Measurements from ENCODE around the gene LRRC4B.
"Not testable (repeated sequence)": the region's sequence is repeated elsewhere in the genome, so short reads cannot be mapped to it uniquely, and the experiment has no call there.

Gene LRRC4B

GRCh38 chr19:50486823-50487515 lies 81.3 kb downstream of the LRRC4B start:
- peak in 1 of 2 donors; percentile 58 for DNase-seq (ENCODE audit: low read depth in 2 of 2)

GRCh38 chr19:50485284-50485955 lies 82.8 kb downstream of the LRRC4B start:
- DNase-seq (ENCODE audit: low read depth in 2 of 2) = no peak

- DNase-seq (ENCODE audit: low read depth in 2 of 2) = no peak
These were observed 85.3 kb downstream of the LRRC4B start for GRCh38 chr19:50482916-50483315.

DNA sequence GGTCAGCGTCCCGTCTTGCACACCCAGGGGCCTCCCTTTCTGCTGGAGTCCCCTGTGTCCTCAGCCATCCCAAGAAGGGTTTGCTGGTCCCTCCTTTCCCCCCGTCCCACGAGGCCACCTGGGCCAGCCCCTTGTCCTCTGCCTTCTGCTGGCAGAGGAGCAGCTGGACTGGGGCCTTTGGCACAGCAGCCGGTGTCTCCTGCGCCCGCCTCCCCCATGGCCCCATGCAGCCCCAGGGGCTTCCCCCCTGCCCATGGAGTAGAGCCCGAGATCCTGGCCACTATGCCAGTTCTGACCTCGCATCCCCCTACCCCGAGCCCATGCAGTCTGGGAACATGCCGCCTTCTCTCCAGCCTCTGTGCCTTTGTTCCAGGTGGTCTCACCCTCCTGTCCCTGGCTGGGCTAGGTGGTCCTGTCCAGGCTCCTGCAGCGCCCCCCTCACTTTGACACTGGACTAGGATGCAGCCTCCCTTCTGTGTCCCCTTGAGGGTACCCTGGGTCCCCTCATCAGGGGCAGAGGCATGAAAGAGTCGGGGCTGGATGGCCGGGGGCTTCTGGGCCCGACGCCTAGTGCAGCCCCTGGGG lies 85.9 kb downstream of the LRRC4B start:
- no peak for DNase-seq (ENCODE audit: low read depth in 2 of 2)

DNA sequence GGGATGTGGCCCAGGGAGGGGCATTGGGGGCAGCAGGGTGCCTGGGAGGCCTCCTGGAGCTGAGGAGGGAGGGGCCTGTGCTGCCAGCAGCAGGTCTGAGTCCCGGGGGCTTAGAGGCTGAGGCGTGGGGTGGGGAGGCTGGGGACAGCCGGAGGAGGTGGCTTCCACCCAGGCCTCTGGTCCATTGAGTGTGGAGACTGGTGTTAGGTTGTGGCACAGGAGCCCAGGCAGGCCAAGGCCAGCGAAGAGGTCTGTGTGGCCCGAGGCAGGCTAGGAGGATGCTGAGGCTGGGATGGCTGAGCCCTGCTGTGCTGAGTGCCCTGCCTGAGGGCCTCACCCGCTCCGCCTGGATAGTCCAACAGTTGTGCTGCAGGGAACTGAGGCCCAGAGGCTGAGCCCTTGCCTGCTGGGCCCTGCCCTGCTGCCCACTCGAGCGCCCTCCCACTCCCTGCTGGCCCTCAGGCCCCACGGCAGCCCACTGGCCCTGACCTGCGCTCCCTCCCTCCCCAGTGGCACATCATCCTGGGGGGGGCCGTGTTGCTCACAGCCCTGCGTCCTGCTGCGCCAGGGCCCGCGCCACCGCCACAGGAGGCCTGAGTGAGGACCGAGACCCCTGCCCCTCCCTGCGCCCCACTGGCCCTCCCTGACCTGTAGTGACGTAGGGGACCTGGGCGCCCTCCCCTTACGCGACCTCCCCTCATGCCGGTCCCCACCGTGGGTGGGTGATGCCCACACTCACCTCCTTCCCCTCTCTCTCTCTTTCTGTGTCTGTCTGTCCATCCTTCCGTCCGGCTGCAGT lies 86.7 kb downstream of the LRRC4B start:
- DNase-seq (ENCODE audit: low read depth in 2 of 2) = no peak

- no peak for DNase-seq (ENCODE audit: low read depth in 2 of 2)
These were observed 87.7 kb downstream of the LRRC4B start for GRCh38 chr19:50480281-50481111.

GRCh38 chr19:50479761-50480251 lies 88.4 kb downstream of the LRRC4B start:
- no peak for DNase-seq (ENCODE audit: low read depth in 2 of 2)

GRCh38 chr19:50478901-50479715 lies 89.1 kb downstream of the LRRC4B start:
- DNase-seq (ENCODE audit: low read depth in 2 of 2) = no peak

DNA sequence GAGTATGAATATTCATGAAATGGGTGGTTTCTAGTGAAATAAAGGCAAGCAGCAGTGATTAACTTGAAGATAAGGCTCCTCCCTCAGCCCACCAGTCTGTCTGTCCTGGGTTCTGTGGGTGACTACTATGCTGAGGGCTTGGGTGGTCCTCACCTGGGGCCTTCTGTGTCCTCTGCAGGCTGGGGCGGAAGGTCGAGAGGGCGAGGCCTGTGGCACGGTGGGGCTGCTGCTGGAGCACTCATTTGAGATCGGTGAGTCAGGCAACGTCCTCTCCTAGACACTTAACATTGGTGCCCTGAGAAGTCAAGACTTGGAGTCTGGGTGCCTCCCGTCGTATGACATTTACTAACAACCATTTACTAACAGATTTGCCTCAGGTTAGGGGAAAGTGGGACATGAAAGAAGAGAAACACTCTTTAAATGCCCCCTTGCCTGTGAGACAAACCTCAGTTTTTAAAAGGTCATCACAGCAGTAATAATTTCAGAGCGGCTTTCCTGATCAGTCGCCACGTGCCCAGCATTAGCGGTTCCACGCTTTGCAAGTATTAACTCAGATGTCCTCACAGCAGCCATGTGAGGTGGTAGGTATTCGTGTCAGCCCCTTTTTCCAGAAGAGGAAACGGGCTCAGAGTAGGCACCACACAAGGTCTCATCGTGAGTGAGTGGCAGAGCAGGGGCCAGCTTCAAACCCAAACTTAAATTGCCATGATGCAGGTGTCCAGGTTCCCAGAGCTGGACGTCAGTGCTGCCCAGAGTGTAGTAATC lies 90.3 kb downstream of the LRRC4B start:
- DNase-seq (ENCODE audit: low read depth in 2 of 2) = no peak

GRCh38 chr19:50476907-50477238 lies 91.4 kb downstream of the LRRC4B start:
- no peak for DNase-seq (ENCODE audit: low read depth in 2 of 2)

DNA sequence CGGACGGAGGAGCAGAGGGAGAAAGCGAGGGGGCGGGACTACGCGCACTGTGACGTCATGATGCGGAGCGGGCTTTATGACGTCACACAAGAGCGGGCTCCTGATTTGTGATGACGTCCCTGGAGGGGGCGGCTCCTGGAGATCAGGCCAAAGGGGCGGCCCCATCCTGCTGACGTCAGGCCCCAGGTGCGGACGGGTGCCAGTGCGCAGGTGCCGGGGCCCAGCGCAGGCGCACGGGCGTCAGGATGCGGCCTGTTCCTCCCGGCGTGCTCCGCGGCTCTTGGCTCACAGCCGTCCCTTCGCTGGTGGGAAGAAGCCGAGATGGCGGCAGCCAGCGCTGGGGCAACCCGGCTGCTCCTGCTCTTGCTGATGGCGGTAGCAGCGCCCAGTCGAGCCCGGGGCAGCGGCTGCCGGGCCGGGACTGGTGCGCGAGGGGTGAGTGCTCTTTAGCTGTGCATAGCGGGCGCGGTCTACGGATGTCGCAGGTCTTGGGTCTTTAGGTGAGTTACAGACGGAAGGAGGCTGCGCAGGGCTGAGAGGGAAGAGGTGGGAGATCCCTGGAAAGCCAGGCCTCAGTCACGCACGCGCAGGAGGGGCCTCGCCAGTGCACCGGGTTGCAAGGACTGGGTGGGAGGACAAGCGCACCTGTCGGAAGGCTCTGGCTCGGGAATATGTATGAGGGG lies 91.9 kb downstream of the LRRC4B start, which contains the start of the genes EMC10 and GARIN5A:
EMC10 (plus strand) TSS at position 284 of the 683 bp plus-strand sequence; CDS start at position 322, 38 bp downstream.
GARIN5A (minus strand) TSS at position 625 of the 683 bp plus-strand sequence; CDS start at position 165, 460 bp downstream.
- DNase-seq (ENCODE audit: low read depth in 2 of 2) = peak; percentile 94 to 95

- no peak for DNase-seq (ENCODE audit: low read depth in 2 of 2)
These were observed 92.5 kb downstream of the LRRC4B start for GRCh38 chr19:50475736-50476223.

DNA sequence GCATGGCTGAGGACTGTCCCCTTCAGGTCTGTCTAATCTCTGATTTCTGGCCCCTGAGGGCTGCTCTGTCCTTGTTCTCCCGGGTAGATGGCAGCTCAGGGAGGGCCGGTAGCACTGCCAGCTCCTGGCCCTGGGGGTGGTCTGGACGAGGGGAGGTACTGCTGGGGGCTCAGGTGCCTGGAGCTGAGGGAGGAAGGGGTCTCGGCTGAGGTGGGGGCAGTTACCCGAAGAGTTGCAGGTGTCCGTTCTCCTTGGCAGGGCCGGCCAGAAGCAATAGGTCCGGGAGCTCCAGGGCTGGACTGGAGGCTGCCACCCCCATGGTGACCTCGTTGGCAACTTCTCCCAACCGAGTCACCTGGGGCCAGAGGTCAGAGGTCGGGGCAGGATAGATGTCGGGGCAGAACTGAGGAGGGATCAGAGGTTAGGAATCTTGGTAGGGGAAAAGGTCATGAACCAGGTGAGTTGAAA lies 93.1 kb downstream of the LRRC4B start:
- DNase-seq (ENCODE audit: low read depth in 2 of 2) = no peak

GRCh38 chr19:50473336-50473735 lies 94.9 kb downstream of the LRRC4B start:
- not testable (repeated sequence) for DNase-seq (ENCODE audit: low read depth in 2 of 2)

DNA sequence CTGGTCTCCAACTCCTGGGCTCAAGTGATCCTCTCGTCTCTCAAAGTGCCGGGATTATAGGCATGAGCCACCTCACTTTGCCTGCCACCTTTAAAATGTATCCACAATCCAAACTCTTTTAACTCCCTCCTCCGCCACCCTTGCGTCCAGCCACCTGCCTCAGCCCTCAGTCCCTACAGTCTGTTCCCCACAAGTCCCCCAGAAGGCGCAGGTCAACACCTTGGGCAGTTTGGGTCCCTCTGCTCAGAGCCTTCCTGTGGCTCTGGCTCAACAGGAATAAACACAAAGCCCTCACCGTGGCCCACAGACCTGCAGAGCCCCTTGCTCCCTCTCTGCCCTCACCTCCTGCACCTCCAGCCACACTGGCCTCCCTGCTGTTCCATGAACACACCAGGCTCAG lies 99.4 kb downstream of the LRRC4B start:
- no peak for DNase-seq (ENCODE audit: low read depth in 2 of 2)

GRCh38 chr19:50467566-50467965 lies 100.7 kb downstream of the LRRC4B start:
- DNase-seq (ENCODE audit: low read depth in 2 of 2) = no peak
